Choroid plexus epithelial cell (primary cell): ENCODE data around the gene KIAA1217.

Experiments used
- DNase-seq: peaks from one replicate; pipeline ENCODE4 v3.0.0-alpha.2; 2010; ENCODE audit warnings: low read depth
- H3K4me3 ChIP-seq: 2 replicates; pipeline ENCODE4 v1.5.1; 2011; ENCODE audit warnings: low read depth, mild to moderate bottlenecking, control low read depth, low read length, moderate library complexity
- CTCF ChIP-seq: conservative IDR thresholded peaks from 2 replicates; pipeline ENCODE4 v1.5.1; 2011; ENCODE audit warnings: low read depth, mild to moderate bottlenecking, control low read depth, inconsistent platforms, low read length, moderate library complexity

KIAA1217 gene

GRCh38 chr10:24299578-24300260 is 90.8 kb downstream of the KIAA1217 start:
- TF ChIP-seq CTCF: no peak
- DNase-seq: peak; percentile 67
- H3K4me3 ChIP-seq: no peak overlapping the region

- no peak for TF ChIP-seq CTCF
- H3K4me3 ChIP-seq: no peak overlapping the region
Measured at GRCh38 chr10:24303522-24304310, 94.8 kb downstream of the KIAA1217 start.

GRCh38 chr10:24305551-24306506 is 96.9 kb downstream of the KIAA1217 start:
- no peak overlapping the region for H3K4me3 ChIP-seq
- peak; percentile 84 for DNase-seq
- TF ChIP-seq CTCF: no peak

More at GRCh38 chr10:24303522-24304310, 94.8 kb downstream of the KIAA1217 start:
- peak; percentile 39 for DNase-seq

- no peak for TF ChIP-seq CTCF
- peak; percentile 34 for DNase-seq
- no peak overlapping the region for H3K4me3 ChIP-seq
Measured at GRCh38 chr10:24306507-24306875, 97.6 kb downstream of the KIAA1217 start.

- no peak overlapping the region for H3K4me3 ChIP-seq
- DNase-seq: no peak
- no peak for TF ChIP-seq CTCF
Measured at GRCh38 chr10:24307116-24307515, 98.2 kb downstream of the KIAA1217 start.

GRCh38 chr10:24307696-24308485 is 99.0 kb downstream of the KIAA1217 start:
- H3K4me3 ChIP-seq: no peak overlapping the region
- DNase-seq: peak; percentile 70
- TF ChIP-seq CTCF: no peak
